SK-N-SH treated with all-trans-retinoic acid at 6 μM for 48 hours (cell line): ENCODE measurements around the gene BTNL3.

Experiments
- ATAC-seq: fragments of 200-7000 bp; cut with Tn5 transposase; 3 replicates; pipeline ENCODE4 v1.9.1; 2020; ENCODE audit warnings: mild to moderate bottlenecking, moderate library complexity
- ARNTL ChIP-seq: fragments of 450-650 bp; formaldehyde crosslinking; IDR thresholded peaks from 2 replicates; pipeline ENCODE4 v1.5.0; 2020; ENCODE audit warnings: low read depth, mild to moderate bottlenecking, moderate library complexity, borderline replicate concordance
- CSDC2 ChIP-seq: fragments of 250-450 bp; sonication (Bioruptor Pico); IDR thresholded peaks from 2 replicates; pipeline ENCODE4 v1.5.0; 2020; ENCODE audit warnings: mild to moderate bottlenecking, moderate library complexity
- ESRRG ChIP-seq: fragments of 250-450 bp; sonication (Bioruptor Pico); IDR thresholded peaks from 2 replicates; pipeline ENCODE4 v1.6.1; 2021; ENCODE audit warnings: mild to moderate bottlenecking
- GLIS3 ChIP-seq: fragments of 250-450 bp; sonication (Bioruptor Pico); IDR thresholded peaks from 2 replicates; pipeline ENCODE4 v1.5.0; 2020; ENCODE audit warnings: mild to moderate bottlenecking, moderate library complexity
- ISL1 ChIP-seq: fragments of 250-450 bp; sonication (Bioruptor Pico); IDR thresholded peaks from 2 replicates; pipeline ENCODE4 v2.1.2; 2022; ENCODE audit warnings: mild to moderate bottlenecking, moderate library complexity
- OSR1 ChIP-seq: fragments of 250-450 bp; sonication (Bioruptor Pico); IDR thresholded peaks from 2 replicates; pipeline ENCODE4 v1.8.0; 2022; ENCODE audit warnings: moderate library complexity, mild to moderate bottlenecking, inconsistent platforms
- PPARA ChIP-seq: fragments of 250-450 bp; sonication (Bioruptor Pico); IDR thresholded peaks from 2 replicates; pipeline ENCODE4 v1.5.0; 2020; ENCODE audit warnings: mild to moderate bottlenecking, borderline replicate concordance
- RARB ChIP-seq: fragments of 250-450 bp; sonication (Bioruptor Pico); IDR thresholded peaks from 2 replicates; pipeline ENCODE4 v1.8.0; 2021; ENCODE audit warnings: mild to moderate bottlenecking, moderate library complexity
- SNAI2 ChIP-seq: fragments of 250-450 bp; sonication (Bioruptor Pico); IDR thresholded peaks from 2 replicates; pipeline ENCODE4 v1.5.0; 2020; ENCODE audit warnings: mild to moderate bottlenecking, moderate library complexity
- TCF4 ChIP-seq: fragments of 250-450 bp; sonication (Bioruptor Pico); IDR thresholded peaks from 2 replicates; pipeline ENCODE4 v1.8.0; 2021; ENCODE audit warnings: mild to moderate bottlenecking, moderate library complexity, borderline replicate concordance
- TOX ChIP-seq: fragments of 250-450 bp; sonication (Bioruptor Pico); IDR thresholded peaks from 2 replicates; pipeline ENCODE4 v1.8.0; 2021; ENCODE audit warnings: mild to moderate bottlenecking, moderate library complexity, borderline replicate concordance
- ZC3H10 ChIP-seq: fragments of 250-450 bp; sonication (Bioruptor Pico); IDR thresholded peaks from 2 replicates; pipeline ENCODE4 v1.5.1; 2021; ENCODE audit warnings: mild to moderate bottlenecking, moderate library complexity
- ZFP3 ChIP-seq: fragments of 250-450 bp; sonication (Bioruptor Pico); IDR thresholded peaks from 2 replicates; pipeline ENCODE4 v1.5.0; 2020; ENCODE audit warnings: mild to moderate bottlenecking, moderate library complexity
- ZFP30 ChIP-seq: fragments of 450-650 bp; formaldehyde crosslinking; IDR thresholded peaks from 2 replicates; pipeline ENCODE4 v1.5.0; 2022; ENCODE audit warnings: mild to moderate bottlenecking, moderate library complexity
- ZNF70 ChIP-seq: fragments of 450-650 bp; formaldehyde crosslinking; IDR thresholded peaks from 2 replicates; pipeline ENCODE4 v1.5.0; 2020; ENCODE audit warnings: mild to moderate bottlenecking, moderate library complexity
- ZNF8 ChIP-seq: fragments of 450-650 bp; formaldehyde crosslinking; IDR thresholded peaks from 2 replicates; pipeline ENCODE4 v1.5.0; 2020; ENCODE audit warnings: mild to moderate bottlenecking, moderate library complexity
- TF ChIP-seq, protein P1 (sequence below): fragments of 250-450 bp; sonication (Bioruptor Pico); IDR thresholded peaks from 2 replicates; pipeline ENCODE4 v1.5.0; 2020; ENCODE audit warnings: mild to moderate bottlenecking, moderate library complexity
- TF ChIP-seq, protein P2 (sequence below): fragments of 250-450 bp; sonication (Bioruptor Pico); IDR thresholded peaks from 2 replicates; pipeline ENCODE4 v1.8.0; 2020; ENCODE audit warnings: mild to moderate bottlenecking, moderate library complexity, borderline replicate concordance
- TF ChIP-seq, protein P3 (sequence below): fragments of 250-450 bp; sonication (Bioruptor Pico); IDR thresholded peaks from 2 replicates; pipeline ENCODE4 v1.8.0; 2021; ENCODE audit warnings: low read depth, mild to moderate bottlenecking, moderate library complexity, borderline replicate concordance
- TF ChIP-seq, protein P4 (sequence below): fragments of 250-450 bp; sonication (Bioruptor Pico); IDR thresholded peaks from 2 replicates; pipeline ENCODE4 v1.5.1; 2021; ENCODE audit warnings: mild to moderate bottlenecking, moderate library complexity

Gene BTNL3

DNA sequence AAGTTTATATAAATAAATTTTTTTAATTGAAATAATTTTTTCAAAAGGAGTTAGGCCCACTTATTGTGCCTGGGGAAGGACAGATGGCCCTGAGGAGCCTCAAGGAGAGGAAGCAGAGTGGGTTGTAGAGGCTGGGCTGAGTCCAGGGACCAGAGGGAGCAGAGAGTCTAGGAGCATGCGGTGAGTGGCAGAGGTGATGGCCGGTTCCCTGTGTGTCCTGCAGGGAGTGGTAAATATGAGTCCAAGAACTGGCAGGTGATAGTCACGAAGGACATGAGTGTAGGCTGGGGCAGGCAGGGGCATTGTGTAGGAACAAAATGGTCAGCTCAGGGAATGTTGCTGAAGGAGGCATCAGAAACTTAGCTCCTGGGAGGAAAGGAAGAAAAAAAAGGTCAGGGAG lies 43.1 kb downstream of the BTNL3 start:
- no peak for ATAC-seq
- TF ChIP-seq OSR1 (CRISPR knock-in tag) (no peak), TCF4 (CRISPR knock-in tag) (no peak), GLIS3 (CRISPR knock-in tag) (no peak), PPARA (CRISPR knock-in tag) (no peak), RARB (CRISPR knock-in tag) (no peak), ZNF8 (no peak), ISL1 (no peak), TOX (CRISPR knock-in tag) (no peak), CSDC2 (CRISPR knock-in tag) (no peak), ZC3H10 (CRISPR knock-in tag) (no peak), ZNF70 (CRISPR knock-in tag) (no peak), SNAI2 (CRISPR knock-in tag) (no peak), ZFP3 (CRISPR knock-in tag) (no peak), ARNTL (no peak), ZFP30 (CRISPR knock-in tag) (no peak)
- TF ChIP-seq, protein P1, sequence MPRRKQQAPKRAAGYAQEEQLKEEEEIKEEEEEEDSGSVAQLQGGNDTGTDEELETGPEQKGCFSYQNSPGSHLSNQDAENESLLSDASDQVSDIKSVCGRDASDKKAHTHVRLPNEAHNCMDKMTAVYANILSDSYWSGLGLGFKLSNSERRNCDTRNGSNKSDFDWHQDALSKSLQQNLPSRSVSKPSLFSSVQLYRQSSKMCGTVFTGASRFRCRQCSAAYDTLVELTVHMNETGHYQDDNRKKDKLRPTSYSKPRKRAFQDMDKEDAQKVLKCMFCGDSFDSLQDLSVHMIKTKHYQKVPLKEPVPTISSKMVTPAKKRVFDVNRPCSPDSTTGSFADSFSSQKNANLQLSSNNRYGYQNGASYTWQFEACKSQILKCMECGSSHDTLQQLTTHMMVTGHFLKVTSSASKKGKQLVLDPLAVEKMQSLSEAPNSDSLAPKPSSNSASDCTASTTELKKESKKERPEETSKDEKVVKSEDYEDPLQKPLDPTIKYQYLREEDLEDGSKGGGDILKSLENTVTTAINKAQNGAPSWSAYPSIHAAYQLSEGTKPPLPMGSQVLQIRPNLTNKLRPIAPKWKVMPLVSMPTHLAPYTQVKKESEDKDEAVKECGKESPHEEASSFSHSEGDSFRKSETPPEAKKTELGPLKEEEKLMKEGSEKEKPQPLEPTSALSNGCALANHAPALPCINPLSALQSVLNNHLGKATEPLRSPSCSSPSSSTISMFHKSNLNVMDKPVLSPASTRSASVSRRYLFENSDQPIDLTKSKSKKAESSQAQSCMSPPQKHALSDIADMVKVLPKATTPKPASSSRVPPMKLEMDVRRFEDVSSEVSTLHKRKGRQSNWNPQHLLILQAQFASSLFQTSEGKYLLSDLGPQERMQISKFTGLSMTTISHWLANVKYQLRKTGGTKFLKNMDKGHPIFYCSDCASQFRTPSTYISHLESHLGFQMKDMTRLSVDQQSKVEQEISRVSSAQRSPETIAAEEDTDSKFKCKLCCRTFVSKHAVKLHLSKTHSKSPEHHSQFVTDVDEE (CRISPR knock-in tag), result no peak
- TF ChIP-seq, protein P2, sequence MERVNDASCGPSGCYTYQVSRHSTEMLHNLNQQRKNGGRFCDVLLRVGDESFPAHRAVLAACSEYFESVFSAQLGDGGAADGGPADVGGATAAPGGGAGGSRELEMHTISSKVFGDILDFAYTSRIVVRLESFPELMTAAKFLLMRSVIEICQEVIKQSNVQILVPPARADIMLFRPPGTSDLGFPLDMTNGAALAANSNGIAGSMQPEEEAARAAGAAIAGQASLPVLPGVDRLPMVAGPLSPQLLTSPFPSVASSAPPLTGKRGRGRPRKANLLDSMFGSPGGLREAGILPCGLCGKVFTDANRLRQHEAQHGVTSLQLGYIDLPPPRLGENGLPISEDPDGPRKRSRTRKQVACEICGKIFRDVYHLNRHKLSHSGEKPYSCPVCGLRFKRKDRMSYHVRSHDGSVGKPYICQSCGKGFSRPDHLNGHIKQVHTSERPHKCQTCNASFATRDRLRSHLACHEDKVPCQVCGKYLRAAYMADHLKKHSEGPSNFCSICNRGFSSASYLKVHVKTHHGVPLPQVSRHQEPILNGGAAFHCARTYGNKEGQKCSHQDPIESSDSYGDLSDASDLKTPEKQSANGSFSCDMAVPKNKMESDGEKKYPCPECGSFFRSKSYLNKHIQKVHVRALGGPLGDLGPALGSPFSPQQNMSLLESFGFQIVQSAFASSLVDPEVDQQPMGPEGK (CRISPR knock-in tag), result no peak
- TF ChIP-seq, protein P3, sequence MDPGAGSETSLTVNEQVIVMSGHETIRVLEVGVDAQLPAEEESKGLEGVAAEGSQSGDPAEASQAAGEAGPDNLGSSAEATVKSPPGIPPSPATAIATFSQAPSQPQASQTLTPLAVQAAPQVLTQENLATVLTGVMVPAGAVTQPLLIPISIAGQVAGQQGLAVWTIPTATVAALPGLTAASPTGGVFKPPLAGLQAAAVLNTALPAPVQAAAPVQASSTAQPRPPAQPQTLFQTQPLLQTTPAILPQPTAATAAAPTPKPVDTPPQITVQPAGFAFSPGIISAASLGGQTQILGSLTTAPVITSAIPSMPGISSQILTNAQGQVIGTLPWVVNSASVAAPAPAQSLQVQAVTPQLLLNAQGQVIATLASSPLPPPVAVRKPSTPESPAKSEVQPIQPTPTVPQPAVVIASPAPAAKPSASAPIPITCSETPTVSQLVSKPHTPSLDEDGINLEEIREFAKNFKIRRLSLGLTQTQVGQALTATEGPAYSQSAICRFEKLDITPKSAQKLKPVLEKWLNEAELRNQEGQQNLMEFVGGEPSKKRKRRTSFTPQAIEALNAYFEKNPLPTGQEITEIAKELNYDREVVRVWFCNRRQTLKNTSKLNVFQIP (CRISPR knock-in tag), result no peak

- no peak for ATAC-seq
Measured at GRCh38 chr5:181035991-181036815, 47.6 kb downstream of the BTNL3 start.

More at GRCh38 chr5:181035991-181036815, 47.6 kb downstream of the BTNL3 start:
- TF ChIP-seq, protein P2 (CRISPR knock-in tag), result no peak
- no peak for TF ChIP-seq PPARA (CRISPR knock-in tag)
- TF ChIP-seq, protein P4, sequence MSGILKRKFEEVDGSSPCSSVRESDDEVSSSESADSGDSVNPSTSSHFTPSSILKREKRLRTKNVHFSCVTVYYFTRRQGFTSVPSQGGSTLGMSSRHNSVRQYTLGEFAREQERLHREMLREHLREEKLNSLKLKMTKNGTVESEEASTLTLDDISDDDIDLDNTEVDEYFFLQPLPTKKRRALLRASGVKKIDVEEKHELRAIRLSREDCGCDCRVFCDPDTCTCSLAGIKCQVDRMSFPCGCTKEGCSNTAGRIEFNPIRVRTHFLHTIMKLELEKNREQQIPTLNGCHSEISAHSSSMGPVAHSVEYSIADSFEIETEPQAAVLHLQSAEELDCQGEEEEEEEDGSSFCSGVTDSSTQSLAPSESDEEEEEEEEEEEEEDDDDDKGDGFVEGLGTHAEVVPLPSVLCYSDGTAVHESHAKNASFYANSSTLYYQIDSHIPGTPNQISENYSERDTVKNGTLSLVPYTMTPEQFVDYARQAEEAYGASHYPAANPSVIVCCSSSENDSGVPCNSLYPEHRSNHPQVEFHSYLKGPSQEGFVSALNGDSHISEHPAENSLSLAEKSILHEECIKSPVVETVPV (CRISPR knock-in tag), result no peak
- no peak for TF ChIP-seq ESRRG (CRISPR knock-in tag)
- no peak for TF ChIP-seq RARB (CRISPR knock-in tag)
- TF ChIP-seq, protein P1 (CRISPR knock-in tag), result no peak
- no peak for TF ChIP-seq SNAI2 (CRISPR knock-in tag)
- TF ChIP-seq, all 23 proteins: peak for 0
